ENCODE data around the gene STAU1. TPM values are rescaled to one million over a fixed set of nuclear protein-coding genes. Genes with fewer than 3 reads are reported as not detected.

The STAU1 gene
- total RNA-seq, 2 donors from 2014 or later, result 73.3 to 88.2 TPM

Other genes with a start within 250 kb of the STAU1 start
- gene CSE1L, start 142.0 kb downstream of the STAU1 start, total RNA-seq, result 100 to 1,000 TPM in 1 of 2 donors, 10 to 100 TPM in 1; 59.5 to 138 TPM
- 10 to 100 TPM; 35.6 to 56.3 TPM for gene DDX27, start 31.1 kb upstream of the STAU1 start, total RNA-seq
- 10 to 100 TPM; 32.8 to 54.9 TPM for gene ZNFX1, start 89.7 kb upstream of the STAU1 start, total RNA-seq

All from activated T-helper 17 cell treated with anti-CD3 and anti-CD28 coated beads, Interleukin-2, amount 50 U/mL, for 72 hours (primary cell).